Neural progenitor cell (in vitro differentiated cells): ENCODE data around the gene TRIM26.

ENCODE experiments used
- CTCF ChIP-seq: fragments of 200-600 bp; sonication (generic); IDR thresholded peaks from 2 replicates; pipeline ENCODE4 v1.5.1; 2017; ENCODE audit warnings: antibody characterized with exemption, mild to moderate bottlenecking
- EZH2phosphoT487 ChIP-seq: fragments of 200-600 bp; sonication (generic); IDR thresholded peaks from 2 replicates; pipeline ENCODE4 v1.6.1; 2017; ENCODE audit warnings: antibody characterized with exemption

DNA sequence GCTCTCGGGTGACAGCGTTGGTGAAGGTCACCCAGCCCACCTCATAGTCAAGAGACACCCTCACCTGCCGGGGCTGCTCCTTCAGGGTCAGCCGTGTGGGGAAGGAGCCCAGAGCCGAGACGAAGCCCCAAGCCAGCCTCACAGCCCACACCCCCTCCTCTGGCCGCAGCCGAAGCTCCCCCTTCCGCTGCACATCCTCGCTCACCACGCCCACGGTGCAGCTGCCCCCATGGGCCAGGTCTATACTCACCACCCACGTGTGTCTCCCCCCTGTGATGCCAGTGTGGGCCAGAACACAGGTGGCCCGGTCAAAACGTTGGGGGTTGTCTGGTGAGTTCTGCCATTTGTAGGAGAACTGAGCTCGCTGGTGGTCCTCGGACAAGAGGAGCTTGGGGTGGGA lies 59.1 kb downstream of the TRIM26 start:
- no peak for TF ChIP-seq CTCF
- TF ChIP-seq EZH2phosphoT487, result no peak
